ENCODE measurements around the gene SH2D1B. TPM values are rescaled to one million over a fixed set of nuclear protein-coding genes. Genes with fewer than 3 reads are reported as not detected.
"Not testable (repeated sequence)": the region's sequence is repeated elsewhere in the genome, so short reads cannot be mapped to it uniquely, and the experiment has no call there.

Gene SH2D1B
- total and polyA plus RNA-seq, 4 donors: 0.17 to 0.84 (median 0.30) TPM

DNA sequence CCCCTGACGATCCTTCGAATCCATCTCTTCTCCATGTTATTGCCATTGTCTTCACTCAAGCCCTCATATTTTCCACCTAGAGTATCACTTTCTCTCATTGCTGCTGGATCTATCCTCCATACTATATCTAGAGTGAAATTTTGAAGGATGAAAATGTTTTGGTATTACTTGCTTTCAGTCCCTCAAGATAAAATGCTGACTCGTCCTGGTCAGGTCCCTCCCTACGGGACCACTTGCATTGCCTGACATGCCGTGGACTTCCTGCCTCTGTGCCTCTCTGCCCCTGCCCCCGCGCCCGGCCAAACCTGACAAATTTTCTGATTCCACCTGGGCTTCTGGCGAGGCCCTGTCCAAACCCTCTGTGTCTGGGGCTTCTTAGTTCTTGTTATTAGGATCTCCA lies 58.9 kb downstream of the SH2D1B start:
- Histone ChIP-seq H3K27ac (ENCODE audit: low read depth in 1 of 2, low read length in 2 of 2) (no peak overlapping the region), H3K27me3 (ENCODE audit: control insufficient read depth in 4 of 4, insufficient read depth in 4 of 4, low read length in 3 of 4) (no peaks in the 10 kb centered on the region), H3K9me3 (ENCODE audit: control insufficient read depth in 4 of 4, low read length in 3 of 4) (no peaks in the 10 kb centered on the region), H3K4me3 (ENCODE audit: low read depth in 1 of 3, low read length in 3 of 3) (no peak overlapping the region), H3K9ac (ENCODE audit: low read depth in 1 of 2, low read length in 2 of 2) (no peak overlapping the region), H3K4me1 (ENCODE audit: control insufficient read depth in 4 of 4, insufficient read depth in 4 of 4, low read length in 3 of 4) (no peaks in the 10 kb centered on the region), H3K36me3 (ENCODE audit: control insufficient read depth in 4 of 4, insufficient read depth in 3 of 4, low read depth in 1 of 4, low read length in 3 of 4) (peaks cover 5 to 22% (median 16%) of the 10 kb centered on the region in 4 donors)
- TF ChIP-seq ATF3 (IDR thresholded peaks at IDR 0.05) (no peak), ZBTB33 (IDR thresholded peaks at IDR 0.05) (no peak), SP1 (IDR thresholded peaks at IDR 0.05) (no peak), FOXA1 (IDR thresholded peaks at IDR 0.05) (no peak), HNF4G (IDR thresholded peaks at IDR 0.05) (no peak)
- TF ChIP-seq, protein P1, sequence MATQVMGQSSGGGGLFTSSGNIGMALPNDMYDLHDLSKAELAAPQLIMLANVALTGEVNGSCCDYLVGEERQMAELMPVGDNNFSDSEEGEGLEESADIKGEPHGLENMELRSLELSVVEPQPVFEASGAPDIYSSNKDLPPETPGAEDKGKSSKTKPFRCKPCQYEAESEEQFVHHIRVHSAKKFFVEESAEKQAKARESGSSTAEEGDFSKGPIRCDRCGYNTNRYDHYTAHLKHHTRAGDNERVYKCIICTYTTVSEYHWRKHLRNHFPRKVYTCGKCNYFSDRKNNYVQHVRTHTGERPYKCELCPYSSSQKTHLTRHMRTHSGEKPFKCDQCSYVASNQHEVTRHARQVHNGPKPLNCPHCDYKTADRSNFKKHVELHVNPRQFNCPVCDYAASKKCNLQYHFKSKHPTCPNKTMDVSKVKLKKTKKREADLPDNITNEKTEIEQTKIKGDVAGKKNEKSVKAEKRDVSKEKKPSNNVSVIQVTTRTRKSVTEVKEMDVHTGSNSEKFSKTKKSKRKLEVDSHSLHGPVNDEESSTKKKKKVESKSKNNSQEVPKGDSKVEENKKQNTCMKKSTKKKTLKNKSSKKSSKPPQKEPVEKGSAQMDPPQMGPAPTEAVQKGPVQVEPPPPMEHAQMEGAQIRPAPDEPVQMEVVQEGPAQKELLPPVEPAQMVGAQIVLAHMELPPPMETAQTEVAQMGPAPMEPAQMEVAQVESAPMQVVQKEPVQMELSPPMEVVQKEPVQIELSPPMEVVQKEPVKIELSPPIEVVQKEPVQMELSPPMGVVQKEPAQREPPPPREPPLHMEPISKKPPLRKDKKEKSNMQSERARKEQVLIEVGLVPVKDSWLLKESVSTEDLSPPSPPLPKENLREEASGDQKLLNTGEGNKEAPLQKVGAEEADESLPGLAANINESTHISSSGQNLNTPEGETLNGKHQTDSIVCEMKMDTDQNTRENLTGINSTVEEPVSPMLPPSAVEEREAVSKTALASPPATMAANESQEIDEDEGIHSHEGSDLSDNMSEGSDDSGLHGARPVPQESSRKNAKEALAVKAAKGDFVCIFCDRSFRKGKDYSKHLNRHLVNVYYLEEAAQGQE (IDR thresholded peaks at IDR 0.05): no peak
- TF ChIP-seq, protein P2, sequence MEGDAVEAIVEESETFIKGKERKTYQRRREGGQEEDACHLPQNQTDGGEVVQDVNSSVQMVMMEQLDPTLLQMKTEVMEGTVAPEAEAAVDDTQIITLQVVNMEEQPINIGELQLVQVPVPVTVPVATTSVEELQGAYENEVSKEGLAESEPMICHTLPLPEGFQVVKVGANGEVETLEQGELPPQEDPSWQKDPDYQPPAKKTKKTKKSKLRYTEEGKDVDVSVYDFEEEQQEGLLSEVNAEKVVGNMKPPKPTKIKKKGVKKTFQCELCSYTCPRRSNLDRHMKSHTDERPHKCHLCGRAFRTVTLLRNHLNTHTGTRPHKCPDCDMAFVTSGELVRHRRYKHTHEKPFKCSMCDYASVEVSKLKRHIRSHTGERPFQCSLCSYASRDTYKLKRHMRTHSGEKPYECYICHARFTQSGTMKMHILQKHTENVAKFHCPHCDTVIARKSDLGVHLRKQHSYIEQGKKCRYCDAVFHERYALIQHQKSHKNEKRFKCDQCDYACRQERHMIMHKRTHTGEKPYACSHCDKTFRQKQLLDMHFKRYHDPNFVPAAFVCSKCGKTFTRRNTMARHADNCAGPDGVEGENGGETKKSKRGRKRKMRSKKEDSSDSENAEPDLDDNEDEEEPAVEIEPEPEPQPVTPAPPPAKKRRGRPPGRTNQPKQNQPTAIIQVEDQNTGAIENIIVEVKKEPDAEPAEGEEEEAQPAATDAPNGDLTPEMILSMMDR (IDR thresholded peaks at IDR 0.05; ENCODE audit: low read depth, low read length, missing input control): no peak
- no peak for DNase-seq (ENCODE audit: low spot score)
- 92% methylated on average over 9 of the region's 9 CpGs for WGBS

DNA sequence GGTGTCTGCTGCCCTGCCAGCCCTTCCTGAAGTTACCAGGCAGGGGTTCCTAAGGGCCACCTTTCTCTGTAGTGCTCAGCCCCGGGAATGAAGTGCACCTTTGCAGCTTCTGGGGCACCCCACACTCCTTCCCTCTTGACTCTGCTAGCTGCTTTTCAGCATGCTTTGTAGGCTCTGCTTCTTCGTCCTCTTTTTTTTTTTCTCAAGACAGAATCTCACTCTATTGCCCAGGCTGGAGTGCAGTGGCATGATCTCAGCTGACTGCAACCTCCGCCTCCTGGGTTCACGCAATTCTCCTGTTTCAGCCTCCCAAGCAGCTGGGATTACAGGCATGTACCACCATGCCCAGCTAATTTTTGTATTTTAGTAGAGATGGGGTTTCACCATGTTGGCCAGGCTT lies 60.1 kb downstream of the SH2D1B start:
- not testable (repeated sequence) for H3K9me3 ChIP-seq (ENCODE audit: control insufficient read depth in 4 of 4, low read length in 3 of 4); H3K4me1 ChIP-seq (ENCODE audit: control insufficient read depth in 4 of 4, insufficient read depth in 4 of 4, low read length in 3 of 4); H3K27me3 ChIP-seq (ENCODE audit: control insufficient read depth in 4 of 4, insufficient read depth in 4 of 4, low read length in 3 of 4); H3K9ac ChIP-seq (ENCODE audit: low read depth in 1 of 2, low read length in 2 of 2); DNase-seq (ENCODE audit: low spot score); H3K27ac ChIP-seq (ENCODE audit: low read depth in 1 of 2, low read length in 2 of 2); H3K4me3 ChIP-seq (ENCODE audit: low read depth in 1 of 3, low read length in 3 of 3)
- 68% methylated on average over 4 of the region's 4 CpGs for WGBS
- H3K36me3 ChIP-seq (ENCODE audit: control insufficient read depth in 4 of 4, insufficient read depth in 3 of 4, low read depth in 1 of 4, low read length in 3 of 4): peaks cover 5 to 21% (median 13%) of the 10 kb centered on the region in 4 donors

- no peak for DNase-seq (ENCODE audit: low spot score)
- no peaks in the 10 kb centered on the region for H3K27me3 ChIP-seq (ENCODE audit: control insufficient read depth in 4 of 4, insufficient read depth in 4 of 4, low read length in 3 of 4)
- no peak for TF ChIP-seq ATF3 (IDR thresholded peaks at IDR 0.05)
- peaks cover 5 to 16% (median 12%) of the 10 kb centered on the region in 4 donors for H3K36me3 ChIP-seq (ENCODE audit: control insufficient read depth in 4 of 4, insufficient read depth in 3 of 4, low read depth in 1 of 4, low read length in 3 of 4)
- no peak overlapping the region for H3K9ac ChIP-seq (ENCODE audit: low read depth in 1 of 2, low read length in 2 of 2)
- no peaks in the 10 kb centered on the region for H3K9me3 ChIP-seq (ENCODE audit: control insufficient read depth in 4 of 4, low read length in 3 of 4)
- no peak overlapping the region for H3K4me3 ChIP-seq (ENCODE audit: low read depth in 1 of 3, low read length in 3 of 3)
- no peak overlapping the region for H3K27ac ChIP-seq (ENCODE audit: low read depth in 1 of 2, low read length in 2 of 2)
- WGBS: 87% methylated on average over 6 of the region's 6 CpGs
- no peaks in the 10 kb centered on the region for H3K4me1 ChIP-seq (ENCODE audit: control insufficient read depth in 4 of 4, insufficient read depth in 4 of 4, low read length in 3 of 4)
Measured at GRCh38 chr1:162351246-162351842, 60.6 kb downstream of the SH2D1B start.
